CD8-positive, alpha-beta memory T cell (primary cell): ENCODE measurements around the gene ZNF3. TPM values are rescaled to one million over a fixed set of nuclear protein-coding genes. Genes with fewer than 3 reads are reported as not detected.

Experiments
- CTCF ChIA-PET: fragments of 350-600 bp; sonication (Branson Sonifier 250); formaldehyde crosslinking; loops from one replicate; lab custom pipeline; 2021; ENCODE audit warnings: antibody characterized with exemption; lab: Charles Lee
- POLR2A ChIA-PET: fragments of 350-600 bp; sonication (Branson Sonifier 250); formaldehyde crosslinking; loops from one replicate; lab custom pipeline; 2021; ENCODE audit warnings: antibody characterized with exemption; lab: Charles Lee
- DNase-seq, 5 donors: peaks; one replicate each; pipeline versions ENCODE4 v3.0.0 to v3.0.0-alpha.2; 2020 to 2022; ENCODE audit warnings: mixed read lengths in 1 of 5
- H3K27ac ChIP-seq: one replicate; pipeline ENCODE4 v1.7.0; 2013; ENCODE audit warnings: low read depth, mild to moderate bottlenecking, low read length, moderate library complexity
- H3K27me3 ChIP-seq: 2 replicates; pipeline ENCODE4 v1.7.0; 2013; ENCODE audit warnings: low read length, mild to moderate bottlenecking; ENCODE audit not compliant: insufficient read depth, poor library complexity, severe bottlenecking
- H3K36me3 ChIP-seq: 2 replicates; pipeline ENCODE4 v1.7.0; 2013; ENCODE audit warnings: mild to moderate bottlenecking, low read length, moderate library complexity; ENCODE audit not compliant: insufficient read depth
- H3K4me1 ChIP-seq: 2 replicates; pipeline ENCODE4 v1.7.0; 2013; ENCODE audit warnings: mild to moderate bottlenecking, low read length, moderate library complexity; ENCODE audit not compliant: insufficient read depth
- H3K4me3 ChIP-seq: 2 replicates; pipeline ENCODE4 v1.7.0; 2013; ENCODE audit warnings: mild to moderate bottlenecking, low read length
- H3K9me3 ChIP-seq: 2 replicates; pipeline ENCODE4 v1.7.0; 2013; ENCODE audit warnings: mild to moderate bottlenecking, low read length
- H3K27ac Mint-ChIP-seq, 8 donors: one replicate each; pipeline ENCODE4 v1.8.0; 2020 to 2021; ENCODE audit warnings: mixed read lengths in 8 of 8, mild to moderate bottlenecking in 6 of 8, inconsistent platforms in 3 of 8, moderate library complexity in 3 of 8
- H3K27me3 Mint-ChIP-seq, 2 donors: one replicate each; pipeline ENCODE4 v1.8.0; 2020 to 2021; ENCODE audit warnings: mixed read lengths in 2 of 2, mild to moderate bottlenecking in 1 of 2, moderate library complexity in 1 of 2
- H3K36me3 Mint-ChIP-seq, 3 donors: one replicate each; pipeline ENCODE4 v1.8.0; 2020 to 2021; ENCODE audit warnings: mixed read lengths in 3 of 3, inconsistent platforms in 1 of 3, mild to moderate bottlenecking in 1 of 3
- H3K4me1 Mint-ChIP-seq, 3 donors: one replicate each; pipeline ENCODE4 v1.8.0; 2020 to 2021; ENCODE audit warnings: mixed read lengths in 3 of 3, inconsistent platforms in 1 of 3, mild to moderate bottlenecking in 1 of 3
- H3K4me3 Mint-ChIP-seq, 7 donors: one replicate each; pipeline ENCODE4 v1.8.0; 2020 to 2021; ENCODE audit warnings: mixed read lengths in 7 of 7, mild to moderate bottlenecking in 6 of 7, moderate library complexity in 4 of 7, inconsistent platforms in 2 of 7
- H3K9me3 Mint-ChIP-seq, 5 donors: one replicate each; pipeline ENCODE4 v1.8.0; 2020 to 2022; ENCODE audit warnings: mixed read lengths in 5 of 5, mild to moderate bottlenecking in 3 of 5, moderate library complexity in 2 of 5, inconsistent platforms in 1 of 5
- polyA plus RNA-seq: library from polyadenylated mRNA; unstranded; fragments of 300-500 nt; fragmentation: Illumina TruSeq; gene quantifications from one replicate; pipeline ENCODE4 v1.2.3, GENCODE V29; 2021
- total RNA-seq, 2 experiments: library from RNA; stranded (reverse); gene quantifications; one replicate each; pipeline ENCODE4 v1.2.3, GENCODE V29; 2021

The ZNF3 gene
- total and polyA plus RNA-seq, 3 experiments from 2014 or later: 26.8 to 29.8 (median 27.9) TPM

DNA sequence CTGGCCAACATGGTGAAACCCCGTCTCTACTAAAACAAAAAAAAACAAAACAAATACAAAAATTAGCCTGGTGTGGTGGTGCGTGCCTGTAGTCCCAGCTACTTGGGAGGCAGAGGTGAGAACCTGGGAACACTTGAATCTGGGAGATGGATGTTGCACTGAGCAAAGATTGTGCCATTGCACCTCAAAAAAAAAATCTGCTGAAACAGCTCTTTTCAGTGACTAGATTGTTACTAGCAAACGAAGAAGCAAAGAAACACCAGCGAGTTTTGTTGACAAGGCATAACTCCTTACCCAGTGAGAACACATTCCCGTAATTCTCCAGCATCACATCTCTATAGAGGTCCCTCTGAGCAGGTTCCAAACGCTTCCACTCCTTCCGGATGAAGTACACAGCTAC, 6.7 kb downstream of the ZNF3 start:
- H3K27ac Mint-ChIP-seq: peak overlapping the region in 2 of 8 donors; percentile 38 to 52
- peaks cover 14 to 19% (median 15%) of the 10 kb centered on the region in 3 donors for H3K4me1 Mint-ChIP-seq
- DNase-seq: no peak
- H3K4me1 ChIP-seq: peaks cover under 1% of the 10 kb centered on the region
- H3K4me3 ChIP-seq: no peak overlapping the region
- ChIA-PET CTCF (interaction anchor here (1.6 kb wide), 1 partner anchor 22 kb away, joined by 3 read pairs; no protein-coding TSS in a partner anchor), POLR2A (no interaction called here)
- H3K9me3 Mint-ChIP-seq: peaks cover 11 to 28% (median 27%) of the 10 kb centered on the region in 5 donors
- peaks cover 26% of the 10 kb centered on the region for H3K9me3 ChIP-seq
- H3K36me3 Mint-ChIP-seq: peaks cover 51 to 84% (median 59%) of the 10 kb centered on the region in 3 donors
- H3K27me3 Mint-ChIP-seq: no peaks in the 10 kb centered on the region
- no peak overlapping the region for H3K27ac ChIP-seq
- H3K27me3 ChIP-seq: no peaks in the 10 kb centered on the region
- H3K4me3 Mint-ChIP-seq: no peak overlapping the region
- H3K36me3 ChIP-seq: peaks cover 84% of the 10 kb centered on the region

DNA sequence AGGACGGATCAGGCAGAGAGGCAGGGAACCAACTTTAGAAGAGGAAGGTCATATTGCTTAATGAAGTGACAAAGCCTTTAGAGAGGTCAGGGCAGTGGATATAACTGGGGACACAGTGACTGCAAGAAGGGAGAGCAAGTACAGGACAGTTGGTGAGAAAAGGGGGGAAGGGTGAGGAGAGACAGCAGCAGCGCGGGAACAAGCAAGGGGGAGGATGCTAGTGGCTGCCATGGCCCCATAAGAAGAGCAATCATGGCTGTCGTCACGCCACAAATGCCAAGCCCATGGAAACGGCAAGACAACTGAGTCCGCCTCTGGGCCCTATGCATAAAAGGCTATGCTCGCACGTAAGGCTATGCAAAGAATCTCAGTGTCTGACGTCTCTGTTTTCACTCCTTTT, 9.1 kb downstream of the ZNF3 start:
- H3K4me3 Mint-ChIP-seq: no peak overlapping the region
- H3K9me3 Mint-ChIP-seq: peaks cover 11 to 30% (median 27%) of the 10 kb centered on the region in 5 donors
- no peaks in the 10 kb centered on the region for H3K27me3 Mint-ChIP-seq
- H3K36me3 ChIP-seq: peaks cover 71% of the 10 kb centered on the region
- POLR2A ChIA-PET: interaction anchor here (0.5 to 0.6 kb wide), 2 partner anchors 24 to 1046 kb away, joined by 3 read pairs; no protein-coding TSS in a partner anchor
- CTCF ChIA-PET: interaction anchor here (1.0 kb wide), 1 partner anchor 27 kb away, joined by 4 read pairs; no protein-coding TSS in a partner anchor
- no peak for DNase-seq
- peaks cover 3 to 9% (median 6%) of the 10 kb centered on the region in 3 donors for H3K4me1 Mint-ChIP-seq
- H3K9me3 ChIP-seq: peaks cover 26% of the 10 kb centered on the region
- no peak overlapping the region for H3K27ac ChIP-seq
- peak overlapping the region in 1 of 8 donors; percentile 95 for H3K27ac Mint-ChIP-seq
- H3K4me1 ChIP-seq: no peaks in the 10 kb centered on the region
- H3K4me3 ChIP-seq: no peak overlapping the region
- peaks cover 48 to 80% (median 62%) of the 10 kb centered on the region in 3 donors for H3K36me3 Mint-ChIP-seq
- no peaks in the 10 kb centered on the region for H3K27me3 ChIP-seq

DNA sequence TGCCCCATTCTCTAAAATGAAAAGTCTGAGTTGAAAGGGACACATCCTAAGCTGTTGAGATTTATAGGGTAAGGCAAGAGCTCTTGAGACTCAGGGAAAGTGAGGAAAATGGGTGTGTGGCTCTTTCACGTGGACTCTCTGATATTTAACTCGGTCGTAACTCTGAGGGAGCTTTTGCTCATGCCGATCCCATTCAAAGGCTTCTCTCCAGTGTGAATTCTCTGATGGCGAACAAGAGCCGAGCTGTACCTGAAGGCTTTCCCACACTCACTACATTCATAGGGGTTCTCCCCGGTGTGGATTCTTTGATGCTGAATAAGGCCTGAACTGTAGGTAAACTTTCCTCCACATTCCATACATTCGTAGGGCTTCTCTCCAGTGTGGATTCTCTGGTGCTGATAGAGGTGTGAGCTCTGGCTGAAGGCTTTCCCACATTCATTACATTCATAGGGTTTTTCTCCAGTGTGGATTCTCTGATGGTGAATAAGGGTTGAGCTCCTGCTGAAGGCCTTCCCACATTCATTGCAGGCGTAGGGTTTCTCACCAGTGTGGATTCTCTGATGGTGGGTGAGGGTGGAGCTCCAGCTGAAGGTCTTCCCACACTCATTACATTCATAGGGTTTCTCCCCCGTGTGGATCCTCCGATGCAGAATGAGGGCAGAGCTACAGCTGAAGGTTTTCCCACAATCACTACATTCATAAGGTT, 10.4 kb downstream of the ZNF3 start:
- DNase-seq: no peak
- no peaks in the 10 kb centered on the region for H3K27me3 ChIP-seq
- H3K4me1 Mint-ChIP-seq: peaks cover 2 to 4% (median 3%) of the 10 kb centered on the region in 3 donors
- peaks cover 26% of the 10 kb centered on the region for H3K9me3 ChIP-seq
- peaks cover 11 to 30% (median 27%) of the 10 kb centered on the region in 5 donors for H3K9me3 Mint-ChIP-seq
- H3K4me3 ChIP-seq: no peak overlapping the region
- H3K36me3 Mint-ChIP-seq: peaks cover 46 to 73% (median 59%) of the 10 kb centered on the region in 3 donors
- no peak overlapping the region for H3K27ac ChIP-seq
- H3K27me3 Mint-ChIP-seq: no peaks in the 10 kb centered on the region
- POLR2A ChIA-PET: no interaction called here
- H3K4me1 ChIP-seq: no peaks in the 10 kb centered on the region
- H3K4me3 Mint-ChIP-seq: no peak overlapping the region
- H3K36me3 ChIP-seq: peaks cover 60% of the 10 kb centered on the region
- H3K27ac Mint-ChIP-seq: peak overlapping the region in 1 of 8 donors; percentile 47
- CTCF ChIA-PET: interaction anchor here (0.7 kb wide), 1 partner anchor 11 kb away, joined by 3 read pairs; no protein-coding TSS in a partner anchor

DNA sequence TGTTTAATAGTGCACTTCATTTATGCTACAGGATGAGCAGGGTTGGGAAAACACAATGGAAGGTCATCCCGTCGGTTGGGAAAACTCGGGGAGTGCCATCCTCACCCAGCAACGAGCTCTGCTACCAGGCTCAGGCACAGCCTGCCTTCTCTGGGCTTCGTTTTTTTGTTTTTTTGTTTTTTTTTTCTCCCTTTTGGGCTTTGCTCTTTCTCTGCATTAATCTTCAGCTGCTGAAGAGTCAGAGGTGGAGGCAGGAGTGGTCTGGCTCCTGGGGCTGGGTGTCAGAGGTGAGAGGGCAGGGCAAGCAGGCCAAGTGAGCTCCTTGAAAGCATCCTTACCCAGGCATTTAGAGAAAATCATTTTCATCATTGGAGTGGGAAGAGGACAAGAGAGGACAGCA, 11.5 kb downstream of the ZNF3 start:
- H3K4me1 Mint-ChIP-seq: no peaks in the 10 kb centered on the region
- no peak overlapping the region for H3K4me3 Mint-ChIP-seq
- Histone ChIP-seq H3K4me1 (no peaks in the 10 kb centered on the region), H3K4me3 (no peak overlapping the region), H3K9me3 (peaks cover 26% of the 10 kb centered on the region), H3K27ac (no peak overlapping the region), H3K27me3 (no peaks in the 10 kb centered on the region), H3K36me3 (peaks cover 48% of the 10 kb centered on the region)
- H3K9me3 Mint-ChIP-seq: peaks cover 11 to 30% (median 27%) of the 10 kb centered on the region in 5 donors
- no peak for DNase-seq
- ChIA-PET CTCF (interaction anchor here (0.6 to 0.7 kb wide), 2 partner anchors 16 to 60 kb away, joined by 3 read pairs; no protein-coding TSS in a partner anchor), POLR2A (no interaction called here)
- H3K27me3 Mint-ChIP-seq: no peaks in the 10 kb centered on the region
- H3K36me3 Mint-ChIP-seq: peaks cover 36 to 69% (median 48%) of the 10 kb centered on the region in 3 donors
- peak overlapping the region in 1 of 8 donors; percentile 52 for H3K27ac Mint-ChIP-seq

DNA sequence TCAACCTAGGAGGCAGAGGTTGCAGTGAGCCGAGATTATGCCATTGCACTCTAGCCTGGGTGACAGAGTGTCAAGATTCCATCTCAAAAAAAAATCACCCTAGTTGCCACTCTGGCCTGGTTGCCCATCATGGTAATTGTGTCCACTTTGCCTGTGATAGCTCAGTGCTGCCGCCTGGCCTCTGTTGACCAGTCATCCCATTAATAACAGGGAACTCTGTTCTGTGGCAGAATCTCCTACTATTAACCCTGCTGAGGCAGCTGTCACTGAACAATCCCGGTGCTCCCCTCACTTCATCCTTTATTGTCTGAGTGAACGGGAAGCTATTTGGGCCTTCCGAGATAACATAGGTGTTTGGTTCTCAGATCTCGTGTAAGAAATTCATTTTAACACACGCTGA, 14.6 kb downstream of the ZNF3 start:
- ChIA-PET CTCF (no interaction called here), POLR2A (no interaction called here)
- Mint-ChIP-seq H3K27ac (no peak overlapping the region), H3K27me3 (no peaks in the 10 kb centered on the region), H3K4me1 (no peaks in the 10 kb centered on the region), H3K36me3 (peaks cover 24 to 62% (median 24%) of the 10 kb centered on the region in 3 donors), H3K9me3 (peaks cover 5 to 19% (median 17%) of the 10 kb centered on the region in 5 donors), H3K4me3 (no peak overlapping the region)
- H3K36me3 ChIP-seq: peaks cover 23% of the 10 kb centered on the region
- H3K4me3 ChIP-seq: no peak overlapping the region
- peaks cover 19% of the 10 kb centered on the region for H3K9me3 ChIP-seq
- DNase-seq: no peak
- no peaks in the 10 kb centered on the region for H3K4me1 ChIP-seq
- no peak overlapping the region for H3K27ac ChIP-seq
- H3K27me3 ChIP-seq: no peaks in the 10 kb centered on the region

DNA sequence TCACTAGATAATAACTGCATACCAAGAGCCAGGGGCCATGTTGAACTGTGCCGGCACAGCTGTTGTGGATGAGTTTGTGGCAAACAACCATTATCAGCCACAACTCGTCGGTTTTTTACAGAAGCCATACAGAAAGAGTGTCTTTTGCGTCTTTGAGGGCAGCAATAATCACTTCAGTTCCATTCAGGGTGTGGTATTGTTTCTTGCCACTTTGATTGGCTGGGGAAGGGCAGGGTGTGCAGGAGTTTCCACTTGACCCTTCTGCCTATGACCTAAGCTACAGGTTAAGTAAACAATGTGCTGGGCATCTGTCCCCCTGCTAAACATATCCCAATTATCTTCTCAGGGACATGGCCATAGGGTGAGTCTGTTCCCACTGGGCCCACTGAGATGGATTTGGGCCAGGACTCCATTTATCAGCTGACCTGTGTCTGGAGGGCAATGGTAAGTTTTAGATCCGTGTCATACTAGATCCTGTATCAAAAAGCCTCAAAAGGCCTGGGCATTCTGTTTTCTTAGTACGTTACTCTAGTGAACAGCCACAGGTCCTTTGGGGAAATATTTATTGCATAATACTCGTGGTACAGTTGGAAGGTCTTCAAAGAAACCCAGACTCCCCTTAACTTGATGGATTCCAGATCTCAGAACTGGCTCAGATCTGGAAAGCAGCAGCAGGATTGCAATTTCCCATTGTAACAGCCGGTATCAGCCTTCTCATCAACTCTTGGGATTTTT, 15.9 kb downstream of the ZNF3 start:
- no peaks in the 10 kb centered on the region for H3K4me1 ChIP-seq
- no peaks in the 10 kb centered on the region for H3K4me1 Mint-ChIP-seq
- no peak overlapping the region for H3K4me3 ChIP-seq
- H3K9me3 Mint-ChIP-seq: peaks cover 0 to 6% (median 4%) of the 10 kb centered on the region in 5 donors
- peaks cover 6% of the 10 kb centered on the region for H3K9me3 ChIP-seq
- H3K27ac ChIP-seq: no peak overlapping the region
- DNase-seq: no peak
- ChIA-PET POLR2A (no interaction called here), CTCF (no interaction called here)
- no peaks in the 10 kb centered on the region for H3K27me3 ChIP-seq
- no peak overlapping the region for H3K4me3 Mint-ChIP-seq
- peaks cover 11 to 59% (median 12%) of the 10 kb centered on the region in 3 donors for H3K36me3 Mint-ChIP-seq
- no peaks in the 10 kb centered on the region for H3K27me3 Mint-ChIP-seq
- H3K36me3 ChIP-seq: peaks cover 10% of the 10 kb centered on the region
- H3K27ac Mint-ChIP-seq: no peak overlapping the region

DNA sequence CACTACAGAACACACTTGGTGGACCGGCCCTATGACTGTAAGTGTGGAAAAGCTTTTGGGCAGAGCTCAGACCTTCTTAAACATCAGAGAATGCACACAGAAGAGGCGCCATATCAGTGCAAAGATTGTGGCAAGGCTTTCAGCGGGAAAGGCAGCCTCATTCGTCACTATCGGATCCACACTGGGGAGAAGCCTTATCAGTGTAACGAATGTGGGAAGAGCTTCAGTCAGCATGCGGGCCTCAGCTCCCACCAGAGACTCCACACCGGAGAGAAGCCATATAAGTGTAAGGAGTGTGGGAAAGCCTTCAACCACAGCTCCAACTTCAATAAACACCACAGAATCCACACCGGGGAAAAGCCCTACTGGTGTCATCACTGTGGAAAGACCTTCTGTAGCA, 17.4 kb downstream of the ZNF3 start:
- Mint-ChIP-seq H3K4me3 (no peak overlapping the region), H3K9me3 (peaks cover 0 to 2% (median 0%) of the 10 kb centered on the region in 5 donors), H3K36me3 (peaks cover 0 to 53% (median 8%) of the 10 kb centered on the region in 3 donors), H3K27me3 (no peaks in the 10 kb centered on the region), H3K27ac (no peak overlapping the region), H3K4me1 (peaks cover 0 to 4% (median 0%) of the 10 kb centered on the region in 3 donors)
- POLR2A ChIA-PET: no interaction called here
- no peak for DNase-seq
- no peak overlapping the region for H3K27ac ChIP-seq
- CTCF ChIA-PET: no interaction called here
- H3K36me3 ChIP-seq: peaks cover 4% of the 10 kb centered on the region
- H3K4me3 ChIP-seq: no peak overlapping the region
- H3K9me3 ChIP-seq: no peaks in the 10 kb centered on the region
- no peaks in the 10 kb centered on the region for H3K27me3 ChIP-seq
- H3K4me1 ChIP-seq: no peaks in the 10 kb centered on the region
